Muscle of leg (tissue), 11 donors: ENCODE measurements around the gene C19orf53. TPM values are rescaled to one million over a fixed set of nuclear protein-coding genes. Genes with fewer than 3 reads are reported as not detected.

Source experiments
- DNase-seq: peaks from one replicate; pipeline ENCODE4 v3.0.0; 2013
- H3K27ac ChIP-seq: one replicate; pipeline ENCODE4 v1.5.1; 2013; ENCODE audit warnings: mild to moderate bottlenecking, low read length, control low read depth
- H3K27me3 ChIP-seq: one replicate; pipeline ENCODE4 v1.6.1; 2013; ENCODE audit warnings: low read length; ENCODE audit not compliant: control insufficient read depth, insufficient read depth
- H3K36me3 ChIP-seq: one replicate; pipeline ENCODE4 v1.6.1; 2013; ENCODE audit warnings: low read length; ENCODE audit not compliant: control insufficient read depth, insufficient read depth
- H3K4me1 ChIP-seq: one replicate; pipeline ENCODE4 v1.6.1; 2013; ENCODE audit warnings: low read length; ENCODE audit not compliant: control insufficient read depth, insufficient read depth
- H3K4me3 ChIP-seq: one replicate; pipeline ENCODE4 v1.5.1; 2013; ENCODE audit warnings: low read length, control low read depth
- H3K9me3 ChIP-seq: replicated peaks from 2 replicates; pipeline ENCODE4 v1.6.1; 2013; ENCODE audit warnings: low read depth, low read length; ENCODE audit not compliant: control insufficient read depth
- WGBS: methylation state at CpG from one replicate; pipeline ENCODE4 v1.1.5; 2013; ENCODE audit warnings: missing lambda C conversion rate; ENCODE audit not compliant: insufficient coverage; 5-methylcytosine and 5-hydroxymethylcytosine counted together
- polyA plus RNA-seq, 8 donors: library from polyadenylated mRNA; unstranded; fragments of 120-200 nt; gene quantifications; one replicate each; pipeline versions ENCODE4 v1.2.1 to v1.2.3, GENCODE V29; 2013; ENCODE audit warnings: inconsistent platforms in 1 of 8, low replicate concordance in 1 of 8; ENCODE audit not compliant: insufficient read length in 8 of 8, insufficient read depth in 1 of 8
- total RNA-seq: library from RNA; stranded (reverse); fragments of 120-200 nt; gene quantifications from one replicate; pipeline ENCODE4 v1.2.4, GENCODE V29; 2013

Gene C19orf53
- total and polyA plus RNA-seq, 9 donors = 107 to 139 (median 118) TPM

DNA sequence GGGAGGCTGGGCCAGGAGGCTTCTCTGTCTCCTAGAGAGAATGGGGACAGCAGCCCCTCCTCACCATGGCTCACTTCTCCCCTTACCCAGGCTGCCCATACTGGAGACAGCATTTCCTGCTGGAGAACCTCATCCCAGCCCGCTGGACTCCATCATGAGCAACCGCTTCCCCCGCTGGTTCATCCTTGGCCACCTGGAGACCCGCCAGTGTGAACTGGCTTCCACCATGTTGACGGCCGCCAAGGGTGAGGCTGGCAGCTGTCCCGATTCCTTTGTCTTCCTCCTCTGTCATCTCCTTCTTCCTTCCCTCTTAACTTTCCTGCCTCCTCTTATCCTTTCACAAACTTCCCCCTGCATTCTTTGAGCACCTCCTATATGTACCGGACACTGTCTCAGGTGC, 49.0 kb downstream of the C19orf53 start:
- no peak overlapping the region for H3K4me3 ChIP-seq
- H3K27ac ChIP-seq = no peak overlapping the region
- peaks cover 43% of the 10 kb centered on the region for H3K36me3 ChIP-seq
- H3K4me1 ChIP-seq = peaks cover 5% of the 10 kb centered on the region
- no peak for DNase-seq
- H3K27me3 ChIP-seq = no peaks in the 10 kb centered on the region
- no peaks in the 10 kb centered on the region for H3K9me3 ChIP-seq
- WGBS = 80% methylated on average over 7 of the region's 8 CpGs

DNA sequence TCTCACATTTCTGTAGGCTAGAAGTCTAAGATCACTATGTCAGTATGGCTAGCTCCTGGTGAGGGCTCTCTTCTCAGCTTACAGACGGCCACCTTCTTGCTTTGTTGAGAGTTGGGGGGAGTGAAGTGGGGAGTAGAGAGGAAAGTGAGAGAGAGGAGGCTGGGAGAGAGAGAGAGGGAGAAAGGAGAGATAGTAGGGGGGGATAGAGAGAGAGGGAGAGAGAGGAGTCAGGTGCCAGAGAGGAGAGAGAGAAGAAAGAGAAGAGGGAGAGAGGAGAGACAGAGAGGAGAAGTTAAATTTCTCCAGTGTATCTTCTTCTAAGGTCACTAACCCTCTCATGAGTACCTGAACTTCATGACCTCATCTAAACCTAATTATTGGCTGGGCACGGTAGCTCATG, 49.6 kb downstream of the C19orf53 start:
- DNase-seq = no peak
- peaks cover 5% of the 10 kb centered on the region for H3K4me1 ChIP-seq
- 85% methylated on average over 2 of the region's 2 CpGs for WGBS
- H3K9me3 ChIP-seq = no peaks in the 10 kb centered on the region
- H3K36me3 ChIP-seq = peaks cover 50% of the 10 kb centered on the region
- H3K4me3 ChIP-seq = no peak overlapping the region
- no peaks in the 10 kb centered on the region for H3K27me3 ChIP-seq
- no peak overlapping the region for H3K27ac ChIP-seq

DNA sequence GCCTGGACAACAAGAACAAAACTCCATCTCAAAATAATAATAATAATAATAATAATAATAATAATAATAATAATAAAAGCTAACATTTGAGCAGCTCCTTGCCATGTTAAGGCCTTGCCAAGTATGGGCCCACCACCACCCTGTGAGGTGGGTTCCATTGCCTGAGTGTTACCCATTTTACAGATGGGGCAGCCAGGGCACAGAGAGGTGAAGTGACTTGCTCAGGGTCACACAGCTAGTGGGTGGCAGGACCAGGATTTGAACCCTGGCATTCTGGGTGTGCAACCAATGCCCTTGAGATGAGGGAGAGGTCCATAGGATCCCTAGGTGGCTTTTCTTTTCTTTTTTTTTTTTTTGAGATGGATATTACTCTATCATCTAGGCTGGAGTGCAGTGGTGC, 50.4 kb downstream of the C19orf53 start:
- Histone ChIP-seq H3K36me3 (peaks cover 52% of the 10 kb centered on the region), H3K4me3 (no peak overlapping the region), H3K27me3 (no peaks in the 10 kb centered on the region), H3K27ac (no peak overlapping the region), H3K4me1 (peaks cover 5% of the 10 kb centered on the region), H3K9me3 (no peaks in the 10 kb centered on the region)
- DNase-seq = no peak

DNA sequence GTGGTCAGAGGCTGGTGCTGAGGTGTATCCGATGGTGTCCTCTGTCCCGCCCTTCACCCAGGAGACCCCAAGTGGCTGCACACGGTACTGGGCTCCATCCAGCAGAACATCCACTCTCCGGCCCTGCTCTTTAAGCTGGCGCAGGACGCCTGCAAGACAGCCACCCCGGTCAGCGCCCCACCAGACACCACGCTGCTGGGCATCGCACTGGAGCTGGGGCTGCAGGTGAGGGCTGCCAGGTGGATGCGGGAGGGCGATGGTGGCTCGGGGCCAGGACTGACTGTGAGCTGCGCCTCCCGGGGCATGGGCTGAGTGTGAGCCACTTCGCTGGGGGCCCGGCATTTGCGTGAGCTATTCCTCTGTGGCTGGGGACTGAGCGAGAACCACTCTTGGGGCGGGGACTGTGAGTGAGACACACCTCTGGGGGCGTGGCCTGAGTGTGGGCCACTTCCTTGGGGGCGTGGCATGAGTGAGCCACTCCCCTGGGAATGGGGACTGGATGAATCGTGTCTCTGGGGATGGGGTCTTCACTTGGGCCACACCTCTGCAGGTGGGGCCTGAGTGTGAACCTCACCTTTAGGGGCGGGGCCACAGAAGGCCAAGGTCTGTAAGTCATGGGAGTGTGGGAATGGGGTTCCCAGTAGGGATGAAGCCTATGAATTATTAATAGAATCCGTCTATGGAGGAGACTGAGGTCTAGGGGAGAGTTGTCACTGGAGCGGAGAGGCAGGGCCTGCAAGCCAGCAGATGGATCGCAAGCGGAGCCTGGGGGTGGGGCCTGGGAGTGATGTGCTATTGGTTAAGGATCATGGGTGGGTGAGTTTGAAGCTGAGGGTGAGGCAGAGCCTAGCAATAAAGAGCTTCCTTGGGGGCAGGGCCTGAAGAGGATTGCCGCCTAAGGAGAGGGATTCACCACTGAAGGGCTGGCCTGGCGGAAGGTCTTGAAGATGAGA, 51.5 kb downstream of the C19orf53 start:
- H3K4me3 ChIP-seq = no peak overlapping the region
- WGBS = 77% methylated on average over 28 of the region's 30 CpGs
- H3K4me1 ChIP-seq = peaks cover 5% of the 10 kb centered on the region
- DNase-seq = no peak
- H3K36me3 ChIP-seq = peaks cover 61% of the 10 kb centered on the region
- H3K27ac ChIP-seq = no peak overlapping the region
- H3K27me3 ChIP-seq = no peaks in the 10 kb centered on the region
- no peaks in the 10 kb centered on the region for H3K9me3 ChIP-seq

DNA sequence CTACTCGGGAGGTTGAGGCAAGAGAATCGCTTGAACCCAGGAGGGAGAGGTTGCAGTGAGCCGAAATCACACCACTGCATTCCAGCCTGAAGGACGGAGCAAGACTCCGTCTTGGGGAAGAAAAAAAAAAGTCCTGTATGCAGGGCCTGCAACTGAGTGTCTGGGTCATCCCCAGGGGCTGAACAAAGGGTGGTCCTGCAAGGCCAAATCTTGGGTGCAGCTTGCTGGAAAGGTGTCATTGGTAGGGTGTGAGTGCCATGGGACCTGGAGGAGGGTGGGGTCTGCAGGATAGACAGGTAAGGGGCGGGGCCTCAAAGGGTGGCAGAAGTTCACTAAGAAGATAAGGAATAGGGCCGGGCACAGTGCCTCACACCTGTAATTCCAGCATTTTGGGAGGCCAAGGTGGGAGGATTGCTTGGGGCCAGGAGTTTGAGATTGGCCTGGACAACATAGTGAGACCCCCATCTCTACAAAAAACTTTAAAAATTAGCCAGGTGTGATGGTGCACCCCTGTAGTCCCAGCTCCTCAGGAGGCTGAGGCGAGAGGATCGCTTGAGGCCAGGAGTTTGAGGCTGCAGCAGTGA, 52.5 kb downstream of the C19orf53 start:
- Histone ChIP-seq H3K27ac (no peak overlapping the region), H3K27me3 (no peaks in the 10 kb centered on the region), H3K4me3 (no peak overlapping the region), H3K4me1 (peaks cover 5% of the 10 kb centered on the region), H3K9me3 (no peaks in the 10 kb centered on the region), H3K36me3 (peaks cover 65% of the 10 kb centered on the region)
- WGBS = 88% methylated on average over 6 of the region's 9 CpGs
- DNase-seq = no peak

DNA sequence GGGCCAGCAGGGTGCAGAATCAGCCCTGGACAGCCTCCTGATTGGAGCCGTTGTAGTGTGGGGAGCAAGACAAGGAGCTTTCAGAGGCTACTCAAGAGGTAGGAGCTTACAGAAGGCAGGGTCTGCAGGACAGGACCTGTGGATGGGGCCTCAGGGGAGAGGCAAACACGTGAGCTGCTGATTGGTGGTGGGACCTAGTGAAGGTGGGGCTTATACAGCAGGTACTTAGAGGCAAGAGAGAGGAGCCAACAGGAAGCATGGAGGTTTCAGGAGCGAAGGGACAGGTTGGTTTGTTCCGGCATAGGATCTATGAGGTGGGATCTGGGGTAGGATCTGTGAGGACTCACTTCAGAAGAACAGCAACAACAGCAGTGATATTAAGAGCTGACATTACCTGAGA, 53.4 kb downstream of the C19orf53 start:
- WGBS = 51% methylated on average over 3 of the region's 4 CpGs
- Histone ChIP-seq H3K27me3 (no peaks in the 10 kb centered on the region), H3K9me3 (no peaks in the 10 kb centered on the region), H3K4me1 (peaks cover 2% of the 10 kb centered on the region), H3K4me3 (no peak overlapping the region), H3K36me3 (peaks cover 65% of the 10 kb centered on the region), H3K27ac (no peak overlapping the region)
- no peak for DNase-seq

Other genes with a start within 250 kb of the C19orf53 start
- gene MRI1, start 9.9 kb upstream of the C19orf53 start, total RNA-seq = 25.8 TPM
- gene MRI1, start 9.9 kb upstream of the C19orf53 start, polyA plus RNA-seq = 10 to 100 TPM; 15.6 to 27.9 (median 20.2) TPM
- gene ZSWIM4, start 21.0 kb downstream of the C19orf53 start, total RNA-seq = 1.5 TPM
- gene ZSWIM4, start 21.0 kb downstream of the C19orf53 start, polyA plus RNA-seq = 1 to 10 TPM; 3.1 to 6.1 (median 4.5) TPM
- gene NANOS3, start 102.7 kb downstream of the C19orf53 start, total RNA-seq = 2.6 TPM
- gene NANOS3, start 102.7 kb downstream of the C19orf53 start, polyA plus RNA-seq = 1 to 10 TPM in 7 of 8 donors, under 1 TPM in 1; 0.71 to 3.4 (median 1.4) TPM
- gene BRME1, start 131.7 kb downstream of the C19orf53 start, total RNA-seq = 2.1 TPM
- gene BRME1, start 131.7 kb downstream of the C19orf53 start, polyA plus RNA-seq = 1 to 10 TPM; 2.4 to 6.1 (median 4.0) TPM
- gene CC2D1A, start 131.7 kb downstream of the C19orf53 start, total RNA-seq = 8.7 TPM
- 10 to 100 TPM; 12.0 to 18.6 (median 15.3) TPM for gene CC2D1A, start 131.7 kb downstream of the C19orf53 start, polyA plus RNA-seq
- gene PODNL1, start 164.0 kb downstream of the C19orf53 start, total RNA-seq = 0.09 TPM
- gene PODNL1, start 164.0 kb downstream of the C19orf53 start, polyA plus RNA-seq = 1 to 10 TPM in 2 of 8 donors, under 1 TPM in 6; 0.63 to 1.4 (median 0.98) TPM
- 14.9 TPM for gene DCAF15, start 178.1 kb downstream of the C19orf53 start, total RNA-seq
- gene DCAF15, start 178.1 kb downstream of the C19orf53 start, polyA plus RNA-seq = 10 to 100 TPM; 18.6 to 26.1 (median 21.5) TPM
- gene RFX1, start 231.9 kb downstream of the C19orf53 start, total RNA-seq = 1.8 TPM
- gene RFX1, start 231.9 kb downstream of the C19orf53 start, polyA plus RNA-seq = 1 to 10 TPM; 6.2 to 9.5 (median 7.3) TPM